ENCODE measurements around the gene ARMC12.

The ARMC12 gene

DNA sequence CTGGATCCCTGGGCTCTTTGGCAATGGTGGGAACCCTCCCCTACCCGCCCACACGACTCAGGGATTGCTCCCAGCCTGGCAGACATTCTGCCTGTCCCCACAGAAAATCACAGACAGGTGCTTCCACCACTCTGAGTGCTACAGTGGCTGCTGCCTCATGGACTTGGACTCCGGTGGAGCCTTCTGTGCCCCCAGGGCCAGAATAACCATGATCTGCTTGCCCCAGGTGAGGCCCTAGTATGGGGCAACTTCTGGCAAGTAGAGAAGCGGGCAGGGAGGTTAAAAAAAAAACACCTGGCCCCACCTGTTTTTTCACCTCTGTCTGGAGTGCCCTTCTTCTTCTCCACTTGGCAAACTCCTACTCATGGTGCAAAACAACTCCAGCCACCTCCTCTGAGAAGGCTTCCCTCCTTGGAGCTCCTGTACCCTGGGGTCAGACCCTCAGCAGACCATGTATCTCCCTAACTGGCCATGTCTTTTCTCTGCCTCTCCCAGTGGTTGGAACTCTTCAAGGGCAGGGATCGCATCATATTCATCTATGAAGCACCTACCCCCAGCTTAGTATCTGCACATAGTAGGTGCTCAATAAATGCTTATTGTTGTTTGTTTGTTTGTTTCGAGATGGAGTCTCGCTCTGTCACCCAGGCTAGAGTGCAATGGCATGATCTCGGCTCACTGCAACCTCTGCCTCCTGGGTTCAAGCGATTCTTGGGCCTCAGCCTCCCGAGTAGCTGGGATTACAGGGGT lies 40.7 kb downstream of the ARMC12 start:
- no peak for DNase-seq

DNA sequence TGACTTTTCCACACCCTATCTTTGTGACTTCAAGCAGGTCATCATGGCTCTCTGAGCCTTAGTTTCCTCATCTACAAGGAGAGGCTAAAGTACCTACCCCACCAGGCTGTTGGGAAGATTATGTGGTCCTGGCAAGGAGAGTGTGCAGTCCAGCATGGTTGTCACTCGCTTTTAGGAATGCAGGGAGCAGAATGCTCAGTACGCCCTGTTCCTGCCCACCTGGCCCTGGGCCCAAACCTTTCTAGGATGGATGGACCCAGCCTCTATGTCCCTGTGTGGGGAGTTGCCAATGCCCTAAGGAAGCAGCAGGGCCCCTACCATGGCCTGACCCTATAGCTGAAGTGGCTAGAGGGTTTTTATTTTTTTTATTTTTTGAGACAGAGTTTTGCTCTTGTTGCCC lies 41.6 kb downstream of the ARMC12 start:
- DNase-seq = no peak

DNA sequence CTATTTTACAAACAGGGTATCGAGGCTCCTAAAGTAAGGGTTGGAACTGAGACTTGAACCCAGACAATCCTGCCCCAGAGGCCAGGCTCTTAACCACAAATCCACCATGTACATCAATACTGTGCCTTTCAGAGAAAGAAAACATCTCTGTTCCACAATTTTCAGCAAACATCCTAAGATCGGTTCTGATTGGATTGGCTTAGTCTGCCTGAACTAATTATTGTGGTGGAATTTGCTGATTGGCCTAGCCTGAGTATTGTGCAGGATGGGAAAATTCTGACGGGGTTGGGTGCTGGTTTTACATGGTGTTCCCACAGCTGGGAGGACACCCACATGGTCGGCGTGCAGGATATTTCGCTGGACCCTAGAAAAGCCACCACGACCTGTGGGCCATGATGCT lies 43.9 kb downstream of the ARMC12 start, which contains the start of gene CLPSL1:
Gene CLPSL1, plus strand, starts transcription at position 301 of the 400 bp plus-strand sequence. Its CDS starts 92 bp downstream, at position 393.
- no peak for DNase-seq

DNA sequence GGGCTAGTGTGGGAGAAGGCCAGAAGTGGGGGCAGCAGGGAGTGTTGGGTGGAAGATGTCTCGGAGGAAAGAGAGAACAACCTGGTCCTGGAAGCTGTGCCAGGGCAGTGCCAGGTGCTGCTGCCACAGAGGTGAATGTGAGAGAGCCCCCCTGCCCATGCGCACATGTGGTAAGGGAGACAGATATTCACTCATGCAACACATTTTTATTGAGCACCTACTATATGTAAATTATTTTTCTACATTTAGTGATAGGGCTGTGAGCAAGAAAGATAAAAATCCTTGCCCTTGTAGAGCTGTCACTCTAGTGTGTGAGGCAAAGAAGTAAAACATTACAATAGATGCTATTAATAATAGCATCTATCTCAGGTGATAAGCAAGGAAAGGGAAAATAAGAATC lies 44.5 kb downstream of the ARMC12 start:
- no peak for DNase-seq

DNA sequence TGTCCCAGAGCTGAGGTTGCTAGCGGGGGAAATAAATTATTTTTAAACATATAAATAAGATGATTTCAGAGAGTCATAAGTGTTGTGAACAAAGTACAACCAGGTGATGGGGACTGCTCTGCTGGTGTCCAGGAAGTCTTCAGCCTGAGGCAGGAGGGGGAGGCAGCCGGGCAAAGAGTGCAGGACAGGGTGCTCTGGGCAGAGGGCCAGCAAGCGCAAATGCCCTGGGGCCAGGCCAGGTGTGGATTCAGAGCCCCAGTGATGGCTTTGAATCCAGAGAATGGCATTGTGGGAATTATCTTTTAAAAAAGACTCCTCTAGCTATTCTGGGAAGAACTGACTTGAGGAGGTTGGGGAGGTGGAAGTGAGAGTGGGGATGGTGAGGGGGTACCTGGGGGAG lies 45.6 kb downstream of the ARMC12 start:
- DNase-seq = no peak

DNA sequence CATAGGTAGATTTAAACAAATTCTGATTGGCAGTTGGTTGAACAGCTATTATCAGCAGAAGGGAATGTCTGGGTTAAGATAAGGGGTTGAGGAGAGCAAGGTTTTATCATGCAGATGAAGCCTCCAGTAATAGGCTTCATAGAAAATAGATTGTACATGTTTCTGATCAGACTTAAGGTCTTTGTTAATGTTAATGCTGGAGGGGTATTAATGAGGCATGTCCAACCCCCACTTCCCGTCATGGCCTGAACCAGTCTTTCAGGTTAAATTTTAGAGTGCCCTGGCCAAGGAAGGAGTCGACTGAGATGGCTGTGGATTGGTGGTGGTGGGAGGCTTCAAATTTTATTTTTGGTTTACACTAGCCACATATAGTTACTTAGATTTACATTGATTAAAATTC lies 47.4 kb downstream of the ARMC12 start:
- no peak for DNase-seq

DNA sequence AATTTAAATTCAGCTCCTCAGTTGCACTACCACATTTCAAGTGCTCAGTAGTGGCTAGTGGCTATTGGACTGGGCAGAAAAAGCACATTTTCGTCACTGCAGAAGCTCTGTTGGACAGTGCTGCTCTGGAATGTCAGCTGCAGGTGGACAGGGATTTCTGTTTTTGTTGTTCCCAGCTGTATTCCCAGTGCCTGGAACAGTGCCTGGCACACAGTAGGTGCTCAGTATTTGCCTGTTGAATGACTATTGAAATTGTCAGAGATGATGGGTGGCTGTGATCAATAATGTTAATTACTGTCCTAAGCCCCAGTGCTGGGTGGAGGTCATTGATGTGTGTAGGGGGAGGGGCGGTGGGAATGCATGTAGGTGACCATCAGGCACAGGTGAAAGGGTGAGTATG lies 49.4 kb downstream of the ARMC12 start:
- no peak for DNase-seq

DNA sequence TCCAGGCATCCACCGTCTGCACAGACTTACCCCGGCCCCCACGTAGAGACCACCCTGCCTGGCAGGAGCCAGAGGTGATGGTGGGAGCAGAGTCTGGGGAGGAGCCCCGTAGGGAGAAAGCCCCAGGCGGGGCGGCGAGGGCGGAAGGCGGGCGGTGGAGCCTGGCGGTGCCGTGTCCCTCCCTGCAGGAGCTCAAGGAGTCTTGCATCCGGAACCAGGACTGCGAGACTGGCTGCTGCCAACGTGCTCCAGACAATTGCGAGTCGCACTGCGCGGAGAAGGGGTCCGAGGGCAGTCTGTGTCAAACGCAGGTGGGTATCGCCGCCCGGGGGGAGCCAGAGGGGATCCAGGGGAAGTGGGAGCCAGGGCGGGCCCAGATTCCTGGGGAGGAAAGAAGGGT lies 50.0 kb downstream of the ARMC12 start:
- DNase-seq = no peak

DNA sequence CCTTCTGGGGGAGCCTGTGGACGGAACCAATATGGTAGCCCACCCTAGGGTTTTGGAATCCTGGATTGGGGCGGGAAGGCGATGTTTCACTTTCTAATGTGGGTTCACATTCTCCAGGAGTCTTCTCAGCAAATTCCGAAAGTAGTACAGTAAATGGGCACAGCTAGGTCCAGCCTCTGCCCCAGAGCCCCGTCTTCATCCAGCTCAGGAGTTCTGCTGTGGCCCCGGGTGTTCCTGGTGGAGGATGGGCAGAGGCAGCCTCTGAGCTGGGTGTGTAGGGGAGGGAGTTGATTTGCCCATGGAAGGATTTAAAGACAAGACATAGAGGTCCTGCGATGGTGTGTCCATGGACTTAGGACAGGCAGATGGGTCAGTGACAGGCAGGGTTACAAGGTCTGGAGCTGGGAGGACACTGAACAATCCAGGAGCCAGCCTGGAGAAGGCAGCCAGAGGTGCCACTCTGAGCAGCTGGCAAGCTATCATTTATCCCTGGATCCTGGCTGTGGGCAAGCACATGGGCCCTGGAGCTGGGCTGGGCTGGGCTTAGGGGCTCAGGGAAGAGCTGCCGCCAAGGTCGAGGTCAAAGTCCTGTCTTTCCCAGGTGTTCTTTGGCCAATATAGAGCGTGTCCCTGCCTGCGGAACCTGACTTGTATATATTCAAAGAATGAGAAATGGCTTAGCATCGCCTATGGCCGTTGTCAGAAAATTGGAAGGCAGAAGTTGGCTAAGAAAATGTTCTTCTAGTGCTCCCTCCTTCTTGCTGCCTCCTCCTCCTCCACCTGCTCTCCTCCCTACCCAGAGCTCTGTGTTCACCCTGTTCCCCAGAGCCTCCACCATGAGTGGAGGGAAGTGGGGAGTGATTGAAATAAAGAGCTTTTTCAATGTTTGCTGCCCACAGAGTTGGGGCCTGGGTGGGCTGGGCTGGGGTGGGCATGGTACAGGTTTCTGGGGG lies 50.7 kb downstream of the ARMC12 start:
- DNase-seq = no peak

DNA sequence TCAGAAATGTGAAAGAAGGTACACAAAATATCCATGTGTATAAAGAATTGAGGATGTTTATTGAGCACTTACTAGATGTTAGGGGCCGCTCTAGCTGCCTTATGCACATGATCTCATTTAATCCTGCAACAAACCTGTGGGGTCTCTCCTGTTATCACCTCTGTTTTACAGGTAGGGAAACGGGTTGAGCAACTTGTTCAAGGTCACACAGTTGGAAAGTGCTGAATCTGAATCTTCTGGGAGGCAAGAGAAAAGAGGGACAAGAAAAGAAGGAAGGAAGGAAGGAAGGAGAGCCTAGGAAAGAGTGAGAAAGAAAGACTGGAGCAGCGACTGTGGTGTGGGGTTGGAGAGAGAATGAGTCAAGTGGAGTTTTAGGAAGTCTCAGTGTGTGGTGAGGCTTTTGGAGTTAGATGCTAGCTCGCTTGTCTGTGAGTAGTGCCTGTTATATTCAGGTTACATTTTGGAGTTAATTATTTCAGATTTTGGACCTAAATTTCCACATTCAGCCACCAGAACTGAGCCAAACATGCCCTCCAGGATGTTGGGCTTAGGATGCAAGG lies 51.7 kb downstream of the ARMC12 start:
- DNase-seq = no peak

DNA sequence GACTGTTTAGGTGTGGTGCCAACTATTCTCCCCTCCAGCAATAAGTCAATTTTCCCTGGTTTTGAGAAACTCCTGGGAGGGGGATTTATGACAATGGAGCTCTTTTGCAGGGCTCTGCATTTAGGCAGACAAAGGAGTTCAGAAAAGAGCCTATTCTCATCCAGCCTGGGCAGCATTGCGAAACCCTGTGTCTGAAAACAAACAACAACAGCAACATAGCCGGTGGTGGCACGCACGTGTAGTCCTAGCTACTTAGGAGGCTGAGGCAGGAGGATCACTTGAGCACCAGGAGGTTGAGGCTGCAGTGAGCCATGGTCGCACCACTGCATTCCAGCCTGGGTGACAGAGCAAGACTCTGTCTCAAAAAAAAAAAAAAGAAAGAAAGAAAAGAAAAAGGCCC lies 53.9 kb downstream of the ARMC12 start:
- DNase-seq = no peak

DNA sequence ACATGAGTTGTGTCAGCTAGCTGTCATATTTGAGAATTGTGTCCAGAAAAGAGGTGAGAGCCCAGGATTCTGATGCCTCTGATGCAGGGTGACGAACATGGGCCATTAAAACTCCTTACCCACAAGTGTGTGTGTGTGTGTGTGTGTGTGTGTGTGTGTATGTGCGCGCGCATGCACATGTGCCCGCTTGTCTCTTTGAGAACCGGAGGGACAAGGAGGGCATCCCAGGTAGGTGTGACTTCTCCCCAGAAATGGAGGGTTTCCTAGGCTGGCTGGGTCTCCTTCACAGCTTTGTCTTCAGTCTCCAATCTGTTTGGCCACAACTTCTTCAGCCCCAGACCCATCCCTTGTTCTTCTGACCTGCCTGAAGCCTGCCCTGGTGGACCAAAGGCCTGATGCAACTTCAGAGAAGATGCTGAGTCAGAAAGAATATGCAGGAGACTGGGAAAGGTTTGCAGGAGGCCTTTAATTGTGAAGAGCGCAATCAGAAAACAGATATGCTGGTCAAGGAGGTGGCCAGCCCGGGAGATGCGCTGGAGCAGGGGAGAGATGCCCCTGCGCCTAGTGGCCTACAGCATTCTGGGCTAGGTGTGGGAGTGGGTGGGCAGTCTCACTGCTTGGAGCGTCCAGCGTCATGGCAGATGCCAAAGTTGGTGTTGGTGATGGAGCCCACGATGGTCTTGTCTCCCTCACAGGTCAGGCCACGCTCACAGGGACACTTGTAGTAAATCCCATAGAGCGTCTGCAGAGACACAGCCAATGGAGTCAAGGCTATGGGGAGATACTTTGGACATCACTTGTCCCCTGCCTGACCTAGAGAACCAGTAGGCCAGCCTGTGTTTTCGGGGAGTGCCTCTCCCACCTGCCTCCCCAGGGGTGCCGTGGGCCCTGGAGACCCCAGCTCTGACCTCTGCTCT lies 58.0 kb downstream of the ARMC12 start:
- no peak for DNase-seq

DNA sequence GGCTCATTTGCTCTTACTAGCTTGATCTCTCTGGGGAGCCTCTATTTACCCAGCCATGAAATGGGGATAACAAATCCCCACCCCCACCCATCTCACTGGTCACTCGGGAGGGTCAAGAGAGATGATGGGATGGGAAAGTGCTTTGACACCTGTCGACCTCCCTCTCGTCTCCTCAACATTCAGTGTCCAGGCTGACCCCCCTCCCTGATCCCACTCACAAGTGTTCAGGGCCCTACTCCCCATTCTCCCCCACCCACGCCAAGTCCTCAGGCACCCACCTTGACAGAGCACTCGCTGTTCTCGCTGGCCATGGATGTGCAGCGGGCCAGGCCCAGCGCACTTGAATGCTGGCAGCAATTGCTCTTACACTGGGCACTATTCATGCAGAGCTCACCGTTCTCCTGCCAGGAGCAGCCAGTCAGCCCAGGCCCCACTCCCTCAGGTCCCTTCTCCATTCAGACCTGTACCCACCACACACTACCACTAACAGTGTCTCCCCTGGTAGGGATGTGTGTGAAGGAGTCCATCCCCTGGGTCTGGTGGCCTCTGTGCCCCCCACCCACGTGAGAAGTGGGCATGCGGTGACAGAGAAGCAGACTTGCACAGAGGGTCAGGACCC lies 58.7 kb downstream of the ARMC12 start:
- DNase-seq = no peak

DNA sequence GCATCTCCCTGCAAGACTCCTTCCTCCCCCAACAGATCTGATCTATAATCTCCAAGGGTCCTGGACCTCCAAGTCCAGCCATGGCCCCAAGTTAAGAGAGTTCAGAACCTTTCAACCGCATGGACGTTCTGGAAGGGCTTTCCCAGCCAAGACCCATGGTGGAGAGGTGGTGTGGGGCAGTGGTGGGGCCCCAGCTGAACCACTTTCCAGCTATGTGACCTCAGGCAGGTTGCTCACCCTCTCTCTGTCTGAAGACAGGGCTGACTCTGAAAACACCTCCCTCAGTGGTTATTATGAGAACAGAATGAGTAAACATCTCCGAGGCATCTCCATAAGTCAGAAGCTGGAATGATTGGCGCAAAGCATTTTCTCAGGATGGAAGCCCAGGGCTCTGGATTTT lies 59.4 kb downstream of the ARMC12 start:
- no peak for DNase-seq

DNA sequence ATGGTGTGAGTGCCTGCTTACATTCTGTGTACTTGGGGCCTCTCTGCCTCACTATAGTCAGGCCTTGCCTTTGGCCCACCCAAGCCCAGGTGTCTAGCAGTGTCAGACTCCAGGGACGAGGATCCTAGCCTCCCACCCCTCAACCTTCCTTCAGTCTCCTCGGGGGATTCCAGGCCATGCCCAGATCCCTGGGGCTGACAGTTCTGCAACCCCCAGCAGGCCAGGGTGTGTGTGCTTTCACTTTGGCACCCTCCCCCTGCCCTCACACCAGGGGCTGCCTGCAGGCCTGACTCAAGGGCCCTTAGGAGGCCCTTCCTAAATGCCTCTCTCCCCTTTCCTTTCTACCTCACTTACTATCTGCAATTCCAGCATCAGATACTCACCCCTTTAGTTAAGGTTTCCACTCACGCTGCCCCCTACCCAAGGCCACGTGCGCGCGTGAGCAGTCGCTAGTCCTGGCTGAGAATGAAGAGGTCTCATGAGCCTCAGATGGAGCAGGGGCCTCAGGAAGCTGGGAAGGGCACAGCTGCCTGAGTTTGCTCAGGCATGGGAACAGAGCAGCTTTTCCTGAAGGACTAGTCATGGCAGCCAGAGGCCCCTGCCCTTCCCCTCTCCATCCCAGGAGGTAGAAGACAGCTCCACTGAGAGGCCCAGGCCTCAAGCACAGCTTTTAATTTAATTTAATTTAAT lies 61.1 kb downstream of the ARMC12 start:
- DNase-seq = no peak
